NCI-H526 (cell line): ENCODE results near the gene NAPA.

Source experiments
- DNase-seq, 2 experiments: peaks; one replicate each; lab custom pipeline; 2025; lab: John Stamatoyannopoulos, UW

Gene NAPA

GRCh38 chr19:47499863-47500830, 14.7 kb downstream of the NAPA start:
- DNase-seq = no peak

GRCh38 chr19:47499371-47499770, 15.5 kb downstream of the NAPA start:
- DNase-seq = no peak

- DNase-seq = no peak
These were observed 16.3 kb downstream of the NAPA start for GRCh38 chr19:47498561-47498960.

- DNase-seq = no peak
These were observed 16.9 kb downstream of the NAPA start for GRCh38 chr19:47497821-47498520.

- DNase-seq = no peak
These were observed 17.7 kb downstream of the NAPA start for GRCh38 chr19:47497050-47497766.

- no peak for DNase-seq
These were observed 19.1 kb downstream of the NAPA start for GRCh38 chr19:47495478-47496372.

- DNase-seq = no peak
These were observed 20.1 kb downstream of the NAPA start for GRCh38 chr19:47494729-47495128.

GRCh38 chr19:47494211-47494547, 20.7 kb downstream of the NAPA start:
- DNase-seq = no peak

- no peak for DNase-seq
These were observed 21.3 kb downstream of the NAPA start for GRCh38 chr19:47493378-47494210.

GRCh38 chr19:47492571-47493377, 22.1 kb downstream of the NAPA start:
- DNase-seq = no peak

GRCh38 chr19:47492137-47492533, 22.7 kb downstream of the NAPA start:
- DNase-seq = no peak

GRCh38 chr19:47491358-47492136, 23.3 kb downstream of the NAPA start:
- no peak for DNase-seq

GRCh38 chr19:47490847-47491246, 24.0 kb downstream of the NAPA start:
- no peak for DNase-seq

- DNase-seq = no peak
These were observed 24.8 kb downstream of the NAPA start for GRCh38 chr19:47490031-47490430.

GRCh38 chr19:47489072-47489914, 25.6 kb downstream of the NAPA start:
- DNase-seq = no peak

- no peak for DNase-seq
These were observed 27.0 kb downstream of the NAPA start for GRCh38 chr19:47487551-47488515.

GRCh38 chr19:47486900-47487299, 28.0 kb downstream of the NAPA start:
- no peak for DNase-seq
